CD14-positive monocyte (primary cell): ENCODE results near the gene TMOD1. TPM values are rescaled to one million over a fixed set of nuclear protein-coding genes. Genes with fewer than 3 reads are reported as not detected.

ENCODE experiments used
- DNase-seq, 3 donors: peaks; one replicate each; pipeline ENCODE4 v3.0.0-alpha.2; 2011 to 2022
- H2AFZ ChIP-seq: 2 replicates; pipeline ENCODE4 v1.6.0; 2012; ENCODE audit warnings: mild to moderate bottlenecking, low read depth, low read length, inconsistent platforms; ENCODE audit not compliant: insufficient read depth, poor library complexity, severe bottlenecking
- H3K27ac ChIP-seq, 2 donors: 1 replicate in 1 of 2; 2 replicates in 1 of 2; pipeline ENCODE4 v1.5.1; 2012 to 2013; ENCODE audit warnings: low read length in 2 of 2, control low read depth in 1 of 2, inconsistent platforms in 1 of 2, low read depth in 1 of 2, mild to moderate bottlenecking in 1 of 2
- H3K27me3 ChIP-seq, 2 donors: one replicate each; pipeline versions ENCODE4 v1.6.0 to v1.6.1; 2011 to 2013; ENCODE audit warnings: low read length in 2 of 2; ENCODE audit not compliant: control insufficient read depth in 2 of 2, insufficient read depth in 2 of 2
- H3K36me3 ChIP-seq, 2 donors: replicated peaks in 1 of 2; 1 replicate in 1 of 2; 2 replicates in 1 of 2; pipeline versions ENCODE4 v1.5.1 to v1.6.1; 2012 to 2013; ENCODE audit warnings: low read length in 2 of 2, control low read depth in 1 of 2, inconsistent platforms in 1 of 2, mild to moderate bottlenecking in 1 of 2; ENCODE audit not compliant: insufficient read depth in 2 of 2, control insufficient read depth in 1 of 2
- H3K4me1 ChIP-seq, 2 donors: 1 replicate in 1 of 2; 2 replicates in 1 of 2; pipeline versions ENCODE4 v1.5.1 to v1.6.1; 2012 to 2013; ENCODE audit warnings: low read length in 2 of 2, control low read depth in 1 of 2, inconsistent platforms in 1 of 2, mild to moderate bottlenecking in 1 of 2, moderate library complexity in 1 of 2; ENCODE audit not compliant: insufficient read depth in 2 of 2, control insufficient read depth in 1 of 2
- H3K4me2 ChIP-seq: replicated peaks from 2 replicates; pipeline ENCODE3; 2012; ENCODE audit warnings: low read length, moderate library complexity, mild to moderate bottlenecking; ENCODE audit not compliant: poor library complexity, severe bottlenecking; ENCODE audit errors: extremely low read depth
- H3K4me3 ChIP-seq, 3 experiments: fragments of 200-600 bp in 1 of 3; sonication (generic) in 1 of 3; replicated peaks in 1 of 3; 1 replicate in 2 of 3; 2 replicates in 1 of 3; pipeline ENCODE4 v1.5.1; 2011 to 2013; ENCODE audit warnings: low read length in 3 of 3, mild to moderate bottlenecking in 3 of 3, control low read depth in 2 of 3, low read depth in 2 of 3, inconsistent platforms in 1 of 3, moderate library complexity in 1 of 3
- H3K79me2 ChIP-seq: 2 replicates; pipeline ENCODE4 v1.6.0; 2012; ENCODE audit warnings: mild to moderate bottlenecking, control low read depth, inconsistent platforms, low read length, moderate library complexity; ENCODE audit not compliant: insufficient read depth
- H3K9ac ChIP-seq: 2 replicates; pipeline ENCODE4 v1.6.0; 2017; ENCODE audit warnings: low read length, mild to moderate bottlenecking; ENCODE audit not compliant: insufficient read depth, poor library complexity, severe bottlenecking
- H3K9me3 ChIP-seq, 2 donors: replicated peaks in 1 of 2; 1 replicate in 1 of 2; 2 replicates in 1 of 2; pipeline versions ENCODE4 v1.5.1 to v1.6.1; 2012 to 2013; ENCODE audit warnings: low read length in 2 of 2, control low read depth in 1 of 2; ENCODE audit not compliant: control insufficient read depth in 1 of 2, insufficient read depth in 1 of 2
- H4K20me1 ChIP-seq: 2 replicates; pipeline ENCODE4 v1.6.0; 2012; ENCODE audit warnings: mild to moderate bottlenecking, low read length, control low read depth, moderate library complexity; ENCODE audit not compliant: insufficient read depth
- H3K27ac Mint-ChIP-seq, 7 donors: one replicate each; pipeline ENCODE4 v1.8.0; 2020; ENCODE audit warnings: mild to moderate bottlenecking in 7 of 7, mixed read lengths in 7 of 7, moderate library complexity in 6 of 7, inconsistent platforms in 2 of 7
- H3K27me3 Mint-ChIP-seq, 3 donors: one replicate each; pipeline ENCODE4 v1.8.0; 2021 to 2022; ENCODE audit warnings: low read depth in 3 of 3, mild to moderate bottlenecking in 3 of 3, mixed read lengths in 3 of 3, moderate library complexity in 3 of 3, inconsistent platforms in 1 of 3
- H3K36me3 Mint-ChIP-seq, 2 donors: one replicate each; pipeline ENCODE4 v1.8.0; 2020; ENCODE audit warnings: mixed read lengths in 2 of 2, inconsistent platforms in 1 of 2, mild to moderate bottlenecking in 1 of 2
- H3K4me1 Mint-ChIP-seq: one replicate; pipeline ENCODE4 v1.8.0; 2020; ENCODE audit warnings: mild to moderate bottlenecking, mixed read lengths
- H3K4me3 Mint-ChIP-seq, 2 donors: one replicate each; pipeline ENCODE4 v1.8.0; 2020; ENCODE audit warnings: mild to moderate bottlenecking in 2 of 2, mixed read lengths in 2 of 2, moderate library complexity in 1 of 2
- H3K9me3 Mint-ChIP-seq, 7 donors: one replicate each; pipeline ENCODE4 v1.8.0; 2020 to 2022; ENCODE audit warnings: mixed read lengths in 7 of 7, mild to moderate bottlenecking in 6 of 7, moderate library complexity in 6 of 7, inconsistent platforms in 2 of 7
- WGBS: methylation state at CpG from one replicate; pipeline ENCODE4 v1.1.5; 2013; ENCODE audit warnings: missing lambda C conversion rate; ENCODE audit not compliant: insufficient coverage; 5-methylcytosine and 5-hydroxymethylcytosine counted together
- intact Hi-C, 2 donors: fragments of 100-400 bp; cut with micrococcal nuclease; formaldehyde crosslinking; loops; one replicate each; pipeline versions ENCODE4 v1.15.0 to v1.15.1; 2023
- polyA plus RNA-seq, 3 donors: library from polyadenylated mRNA; depleted of rRNA in 1 of 3; unstranded in 2 of 3; stranded (reverse) in 1 of 3; fragments of 300-500 nt in 2 of 3; fragments of >200 nt in 1 of 3; fragmentation: Illumina TruSeq in 2 of 3; gene quantifications; 1 replicate in 2 of 3; 2 replicates in 1 of 3; pipeline ENCODE4 v1.2.3, GENCODE V29; 2012 to 2021
- TF ChIP-seq, protein P1 (sequence below): fragments of 200-600 bp; IDR thresholded peaks from one replicate; pipeline ENCODE4 v1.8.0; 2022; ENCODE audit warnings: antibody characterized with exemption, mild to moderate bottlenecking

Gene TMOD1
- polyA plus RNA-seq, 3 donors, result 0.09 to 0.81 (median 0.59) TPM

DNA sequence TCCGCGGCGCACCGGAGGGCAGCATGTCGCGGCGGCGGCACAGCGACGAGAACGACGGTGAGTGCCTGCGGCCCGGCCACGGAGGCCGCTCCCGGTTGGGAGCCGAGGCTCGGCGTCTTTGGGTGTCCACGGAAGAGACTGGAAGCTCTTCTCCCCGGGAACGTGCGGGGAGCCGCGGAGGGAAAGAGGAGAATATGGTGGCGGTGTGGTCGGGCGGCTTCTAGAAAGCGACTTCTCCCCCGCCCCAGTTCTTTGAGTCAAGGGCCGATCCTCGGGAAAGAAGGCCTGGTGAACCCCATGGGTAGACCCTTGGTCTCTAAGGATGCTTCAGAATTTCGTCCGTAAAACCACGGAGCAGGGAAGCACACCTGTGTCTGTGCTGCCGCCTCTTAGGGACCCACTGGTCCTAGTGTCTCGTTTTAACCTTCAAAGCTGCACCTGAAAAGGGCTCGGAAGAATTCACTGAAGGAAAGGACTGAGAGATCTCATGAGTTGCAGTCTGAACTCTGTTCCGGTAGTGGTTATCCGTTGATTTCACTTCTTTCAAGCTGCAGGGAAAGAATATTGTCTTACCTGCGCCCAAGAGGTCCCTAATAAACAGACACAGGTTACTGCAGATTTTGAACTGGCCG, 132.5 kb downstream of the TMOD1 start:
- Histone ChIP-seq H3K36me3 (no peaks in the 10 kb centered on the region), H3K4me1 (peaks cover 24 to 36% of the 10 kb centered on the region in 2 donors), H3K4me3 (peak overlapping the region; percentile 74 to 96 (median 93)), H4K20me1 (peaks cover 25% of the 10 kb centered on the region), H3K9ac (peak overlapping the region; percentile 89), H3K9me3 (no peaks in the 10 kb centered on the region), H2AFZ (peak overlapping the region; percentile 89), H3K27ac (peak overlapping the region; percentile 98), H3K27me3 (no peaks in the 10 kb centered on the region), H3K4me2 (peak overlapping the region; percentile 96), H3K79me2 (peaks cover 79% of the 10 kb centered on the region)
- intact Hi-C loops, result loop anchor here (10.0 kb wide), 2 partner anchors 61 to 291 kb away; partner anchors contain the start of genes TRMO (in 1 of the 2) and XPA (in 1 of the 2)
- TF ChIP-seq, protein P1, sequence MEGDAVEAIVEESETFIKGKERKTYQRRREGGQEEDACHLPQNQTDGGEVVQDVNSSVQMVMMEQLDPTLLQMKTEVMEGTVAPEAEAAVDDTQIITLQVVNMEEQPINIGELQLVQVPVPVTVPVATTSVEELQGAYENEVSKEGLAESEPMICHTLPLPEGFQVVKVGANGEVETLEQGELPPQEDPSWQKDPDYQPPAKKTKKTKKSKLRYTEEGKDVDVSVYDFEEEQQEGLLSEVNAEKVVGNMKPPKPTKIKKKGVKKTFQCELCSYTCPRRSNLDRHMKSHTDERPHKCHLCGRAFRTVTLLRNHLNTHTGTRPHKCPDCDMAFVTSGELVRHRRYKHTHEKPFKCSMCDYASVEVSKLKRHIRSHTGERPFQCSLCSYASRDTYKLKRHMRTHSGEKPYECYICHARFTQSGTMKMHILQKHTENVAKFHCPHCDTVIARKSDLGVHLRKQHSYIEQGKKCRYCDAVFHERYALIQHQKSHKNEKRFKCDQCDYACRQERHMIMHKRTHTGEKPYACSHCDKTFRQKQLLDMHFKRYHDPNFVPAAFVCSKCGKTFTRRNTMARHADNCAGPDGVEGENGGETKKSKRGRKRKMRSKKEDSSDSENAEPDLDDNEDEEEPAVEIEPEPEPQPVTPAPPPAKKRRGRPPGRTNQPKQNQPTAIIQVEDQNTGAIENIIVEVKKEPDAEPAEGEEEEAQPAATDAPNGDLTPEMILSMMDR, result no peak
- DNase-seq, result no peak
- Mint-ChIP-seq H3K9me3 (no peaks in the 10 kb centered on the region), H3K27me3 (no peaks in the 10 kb centered on the region), H3K36me3 (peaks cover 9 to 14% of the 10 kb centered on the region in 2 donors), H3K4me3 (peak overlapping the region; percentile 94 to 95), H3K27ac (peak overlapping the region; percentile 97 to 100 (median 100)), H3K4me1 (peaks cover 53% of the 10 kb centered on the region)
- WGBS, result 0% methylated on average over 41 of the region's 43 CpGs

DNA sequence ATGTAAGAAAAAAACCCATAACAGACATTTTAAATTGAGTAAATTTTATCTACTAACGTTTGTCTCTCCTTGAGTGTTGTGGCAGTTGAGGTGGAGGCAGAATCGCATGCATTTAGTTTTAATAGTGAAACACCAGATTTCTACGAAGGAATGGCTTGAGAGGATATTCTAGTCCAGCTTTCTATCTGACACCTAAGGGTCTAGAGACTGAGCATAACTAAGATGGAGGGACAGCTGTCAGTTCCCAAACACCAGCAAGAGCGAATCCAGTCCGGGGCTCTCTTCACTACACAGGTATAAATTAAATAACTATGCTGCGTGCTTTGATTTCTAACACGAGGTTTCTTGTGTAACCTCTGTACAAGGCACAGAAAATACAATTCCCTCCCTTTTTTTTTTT, 133.6 kb downstream of the TMOD1 start:
- intact Hi-C loops, result loop anchor here (10.0 kb wide), 2 partner anchors 60 to 290 kb away; partner anchors contain the start of genes TRMO (in 1 of the 2) and XPA (in 1 of the 2)
- Histone ChIP-seq H3K79me2 (peaks cover 80% of the 10 kb centered on the region), H3K36me3 (peaks cover 0 to under 1% of the 10 kb centered on the region in 2 donors), H3K9me3 (no peaks in the 10 kb centered on the region), H3K9ac (peak overlapping the region; percentile 89), H2AFZ (peak overlapping the region; percentile 89), H3K4me1 (peaks cover 24 to 36% of the 10 kb centered on the region in 2 donors), H4K20me1 (peaks cover 35% of the 10 kb centered on the region), H3K4me3 (peak overlapping the region in 1 of 3 experiments; percentile 96), H3K4me2 (peak overlapping the region; percentile 96), H3K27me3 (no peaks in the 10 kb centered on the region), H3K27ac (peak overlapping the region in 1 of 2 donors; percentile 98)
- Mint-ChIP-seq H3K4me1 (peaks cover 51% of the 10 kb centered on the region), H3K36me3 (peaks cover 9 to 17% of the 10 kb centered on the region in 2 donors), H3K9me3 (no peaks in the 10 kb centered on the region), H3K4me3 (peak overlapping the region in 1 of 2 donors; percentile 94), H3K27ac (peak overlapping the region in 5 of 7 donors; percentile 4 to 100 (median 75)), H3K27me3 (no peaks in the 10 kb centered on the region)
- DNase-seq, result no peak
- TF ChIP-seq, protein P1, result no peak
- WGBS, result no CpG with 5 or more reads among the region's 7 CpGs
